HG02884 (cell line): ENCODE results near the gene ABCF2.
A peak's percentile ranks its signal among the peaks of the same experiment; 100 is the strongest.

Experiments used
- ATAC-seq: cut with Tn5 transposase; IDR thresholded peaks from one replicate; pipeline ENCODE4 v1.9.1; 2021; ENCODE audit warnings: mild to moderate bottlenecking, moderate library complexity; ENCODE audit not compliant: unreplicated experiment

The ABCF2 gene

DNA sequence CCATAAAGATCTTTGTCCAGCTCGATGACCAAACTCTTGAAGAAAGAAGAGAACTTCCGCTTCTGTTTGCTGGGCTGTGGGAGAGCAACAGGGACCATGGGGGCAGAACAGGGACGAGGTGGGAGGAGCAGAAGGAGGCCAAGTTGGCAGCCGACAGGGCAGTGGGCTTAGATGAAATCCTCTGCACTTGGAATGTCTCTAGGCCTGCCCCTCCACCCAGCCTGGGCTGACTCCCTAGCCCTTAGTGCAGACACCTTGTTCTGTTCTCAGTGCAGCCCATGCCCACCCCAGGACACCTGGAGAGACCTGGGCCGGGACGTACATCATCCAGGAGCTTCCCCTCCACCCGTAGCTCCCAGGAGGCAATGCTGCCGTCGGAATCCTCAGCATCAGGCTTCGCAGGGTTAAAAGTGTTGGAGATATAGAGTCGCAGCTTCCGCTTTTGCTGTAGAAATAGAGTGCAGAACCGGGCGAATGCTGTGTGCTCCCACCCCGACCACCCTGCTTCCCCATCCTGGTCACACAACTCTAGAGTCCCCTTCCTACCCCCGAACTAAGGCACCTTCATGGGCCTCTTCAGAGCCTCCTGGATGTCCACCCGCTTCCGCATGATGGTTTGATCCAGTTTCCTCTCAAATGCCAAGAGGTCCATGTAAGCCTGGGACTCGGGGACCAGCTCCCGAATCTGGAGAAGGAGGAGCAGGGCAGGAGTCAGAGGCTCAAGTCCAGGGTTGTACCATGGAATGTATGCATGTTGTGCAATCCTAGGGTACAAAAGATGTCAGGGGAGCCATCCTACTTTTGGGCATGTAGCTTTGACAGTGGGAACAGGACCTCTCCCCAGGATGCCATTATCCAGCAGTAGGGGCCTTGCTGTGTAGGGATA, 15.4 kb upstream of the ABCF2 start:
- no peak for ATAC-seq

DNA sequence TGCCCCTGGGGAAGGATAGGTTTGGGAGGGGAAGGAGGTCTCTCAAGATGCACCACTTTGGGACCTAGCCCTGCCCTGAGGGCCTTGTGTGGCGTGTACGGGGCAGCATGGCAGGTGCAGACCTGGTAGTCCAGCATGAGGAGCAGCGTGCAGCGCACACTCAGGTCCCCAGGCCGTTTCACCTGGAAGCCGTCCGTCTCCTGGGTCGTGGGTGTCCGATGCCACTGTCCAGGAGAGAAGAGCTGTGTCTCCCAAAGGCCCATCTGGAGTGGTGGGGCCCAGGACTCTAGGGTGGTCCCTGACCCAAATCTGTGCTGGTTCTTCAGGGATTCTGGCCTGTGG, 14.7 kb upstream of the ABCF2 start:
- no peak for ATAC-seq

DNA sequence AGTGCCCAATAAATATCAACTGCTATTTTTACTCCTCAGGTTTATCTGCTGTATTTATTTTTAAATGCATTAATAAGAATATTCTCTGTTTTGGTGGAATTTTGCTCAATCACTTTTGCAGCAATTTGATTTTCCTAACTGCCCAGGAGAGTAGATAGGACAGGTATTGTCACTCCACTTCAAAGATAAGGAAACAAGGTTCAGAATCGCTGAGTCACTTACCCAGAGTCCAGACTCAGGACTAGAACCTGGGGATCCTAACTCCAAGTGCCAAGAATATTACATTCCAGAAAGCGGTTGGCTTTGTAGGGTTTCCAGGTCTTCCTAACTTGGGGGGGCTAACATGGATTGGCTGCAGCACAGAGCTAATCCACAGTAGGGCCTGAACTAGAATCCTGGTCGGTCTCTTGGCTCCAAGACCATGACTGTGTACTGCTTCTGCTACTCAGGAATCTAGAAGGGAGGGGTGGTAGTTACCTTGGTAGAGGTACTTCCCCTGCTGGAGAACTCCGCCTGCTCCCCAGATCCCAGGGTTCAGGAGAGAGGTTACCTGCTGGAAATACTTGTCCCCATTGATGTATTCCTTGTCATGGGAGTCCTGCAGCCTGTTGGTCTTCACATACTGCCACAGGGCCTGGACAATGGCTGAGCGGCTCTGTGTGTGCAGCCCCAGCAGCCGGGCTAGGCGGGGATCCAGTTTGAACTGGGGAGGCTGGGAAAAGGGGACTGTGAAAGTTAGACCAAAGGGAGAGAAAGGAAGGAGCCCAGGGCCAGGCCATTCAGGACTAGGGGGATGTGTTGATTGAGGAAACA, 14.1 kb upstream of the ABCF2 start:
- no peak for ATAC-seq

DNA sequence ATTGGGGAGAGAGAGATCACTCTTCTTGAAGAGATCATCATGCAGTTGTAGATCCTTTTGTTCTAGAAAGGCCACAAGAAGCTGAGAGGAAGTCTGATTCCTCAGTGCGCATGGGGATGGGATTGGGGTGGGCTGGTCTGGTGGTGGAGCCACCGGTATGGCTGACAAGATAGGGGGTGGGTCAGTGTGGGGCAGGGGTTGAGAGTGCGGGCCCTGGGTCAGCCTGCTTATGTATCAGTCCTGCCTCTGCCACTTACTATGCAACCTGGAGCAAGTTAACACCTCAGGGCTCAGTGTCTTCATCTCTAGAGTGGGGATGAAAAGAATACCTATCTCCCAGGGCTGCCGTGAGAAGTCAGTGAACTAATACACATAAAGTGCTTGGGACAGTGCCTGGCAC, 13.5 kb upstream of the ABCF2 start:
- no peak for ATAC-seq

- ATAC-seq = no peak
Observed at GRCh38 chr7:151239837-151240459, 12.9 kb upstream of the ABCF2 start.

- ATAC-seq = no peak
Observed at GRCh38 chr7:151238924-151239836, 12.2 kb upstream of the ABCF2 start.

DNA sequence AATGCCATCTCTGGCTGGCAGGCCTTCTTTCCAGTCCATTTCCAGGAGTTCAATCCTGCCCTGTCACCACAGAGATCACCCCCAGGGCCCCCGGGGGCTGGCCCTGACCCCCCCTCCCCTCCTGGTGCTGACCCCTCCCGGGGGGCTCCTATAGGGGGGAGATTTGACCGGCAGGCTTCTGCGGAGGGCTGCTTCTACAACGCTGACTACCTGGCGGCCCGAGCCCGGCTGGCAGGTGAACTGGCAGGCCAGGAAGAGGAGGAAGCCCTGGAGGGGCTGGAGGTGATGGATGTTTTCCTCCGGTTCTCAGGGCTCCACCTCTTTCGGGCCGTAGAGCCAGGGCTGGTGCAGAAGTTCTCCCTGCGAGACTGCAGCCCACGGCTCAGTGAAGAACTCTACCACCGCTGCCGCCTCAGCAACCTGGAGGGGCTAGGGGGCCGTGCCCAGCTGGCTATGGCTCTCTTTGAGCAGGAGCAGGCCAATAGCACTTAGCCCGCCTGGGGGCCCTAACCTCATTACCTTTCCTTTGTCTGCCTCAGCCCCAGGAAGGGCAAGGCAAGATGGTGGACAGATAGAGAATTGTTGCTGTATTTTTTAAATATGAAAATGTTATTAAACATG, 11.3 kb upstream of the ABCF2 start:
- ATAC-seq = no peak

DNA sequence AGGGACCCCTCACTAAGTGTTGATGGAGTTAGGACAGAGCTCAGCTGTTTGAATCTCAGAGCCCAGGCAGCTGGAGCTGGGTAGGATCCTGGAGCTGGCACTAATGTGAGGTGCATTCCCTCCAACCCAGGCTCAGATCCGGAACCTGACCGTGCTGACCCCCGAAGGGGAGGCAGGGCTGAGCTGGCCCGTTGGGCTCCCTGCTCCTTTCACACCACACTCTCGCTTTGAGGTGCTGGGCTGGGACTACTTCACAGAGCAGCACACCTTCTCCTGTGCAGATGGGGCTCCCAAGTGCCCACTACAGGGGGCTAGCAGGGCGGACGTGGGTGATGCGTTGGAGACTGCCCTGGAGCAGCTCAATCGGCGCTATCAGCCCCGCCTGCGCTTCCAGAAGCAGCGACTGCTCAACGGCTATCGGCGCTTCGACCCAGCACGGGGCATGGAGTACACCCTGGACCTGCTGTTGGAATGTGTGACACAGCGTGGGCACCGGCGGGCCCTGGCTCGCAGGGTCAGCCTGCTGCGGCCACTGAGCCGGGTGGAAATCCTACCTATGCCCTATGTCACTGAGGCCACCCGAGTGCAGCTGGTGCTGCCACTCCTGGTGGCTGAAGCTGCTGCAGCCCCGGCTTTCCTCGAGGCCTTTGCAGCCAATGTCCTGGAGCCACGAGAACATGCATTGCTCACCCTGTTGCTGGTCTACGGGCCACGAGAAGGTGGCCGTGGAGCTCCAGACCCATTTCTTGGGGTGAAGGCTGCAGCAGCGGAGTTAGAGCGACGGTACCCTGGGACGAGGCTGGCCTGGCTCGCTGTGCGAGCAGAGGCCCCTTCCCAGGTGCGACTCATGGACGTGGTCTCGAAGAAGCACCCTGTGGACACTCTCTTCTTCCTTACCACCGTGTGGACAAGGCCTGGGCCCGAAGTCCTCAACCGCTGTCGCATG, 10.5 kb upstream of the ABCF2 start:
- no peak for ATAC-seq

GRCh38 chr7:151236406-151236805, 9.4 kb upstream of the ABCF2 start:
- ATAC-seq = no peak

DNA sequence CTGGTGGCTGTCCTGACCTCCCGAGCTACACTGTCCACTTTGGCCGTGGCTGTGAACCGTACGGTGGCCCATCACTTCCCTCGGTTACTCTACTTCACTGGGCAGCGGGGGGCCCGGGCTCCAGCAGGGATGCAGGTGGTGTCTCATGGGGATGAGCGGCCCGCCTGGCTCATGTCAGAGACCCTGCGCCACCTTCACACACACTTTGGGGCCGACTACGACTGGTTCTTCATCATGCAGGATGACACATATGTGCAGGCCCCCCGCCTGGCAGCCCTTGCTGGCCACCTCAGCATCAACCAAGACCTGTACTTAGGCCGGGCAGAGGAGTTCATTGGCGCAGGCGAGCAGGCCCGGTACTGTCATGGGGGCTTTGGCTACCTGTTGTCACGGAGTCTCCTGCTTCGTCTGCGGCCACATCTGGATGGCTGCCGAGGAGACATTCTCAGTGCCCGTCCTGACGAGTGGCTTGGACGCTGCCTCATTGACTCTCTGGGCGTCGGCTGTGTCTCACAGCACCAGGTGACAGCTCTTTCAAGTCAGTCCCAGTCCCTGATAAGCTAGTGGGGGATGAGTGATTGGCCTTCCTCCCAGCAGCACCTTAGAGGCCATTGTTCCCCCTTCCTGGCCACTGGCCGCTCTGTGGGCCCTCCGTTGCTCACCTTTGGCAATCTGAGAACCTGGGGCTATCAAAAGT, 8.2 kb upstream of the ABCF2 start:
- ATAC-seq = no peak

DNA sequence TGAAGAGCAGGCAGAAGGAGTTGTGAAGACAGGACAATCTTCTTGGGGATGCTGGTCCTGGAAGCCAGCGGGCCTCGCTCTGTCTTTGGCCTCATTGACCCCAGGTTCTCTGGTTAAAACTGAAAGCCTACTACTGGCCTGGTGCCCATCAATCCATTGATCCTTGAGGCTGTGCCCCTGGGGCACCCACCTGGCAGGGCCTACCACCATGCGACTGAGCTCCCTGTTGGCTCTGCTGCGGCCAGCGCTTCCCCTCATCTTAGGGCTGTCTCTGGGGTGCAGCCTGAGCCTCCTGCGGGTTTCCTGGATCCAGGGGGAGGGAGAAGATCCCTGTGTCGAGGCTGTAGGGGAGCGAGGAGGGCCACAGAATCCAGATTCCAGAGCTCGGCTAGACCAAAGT, 6.8 kb upstream of the ABCF2 start:
- no peak for ATAC-seq

- no peak for ATAC-seq
Observed at GRCh38 chr7:151232917-151233701, 6.1 kb upstream of the ABCF2 start.

GRCh38 chr7:151232091-151232916, 5.3 kb upstream of the ABCF2 start, which contains the start of gene CHPF2:
Gene CHPF2, plus strand, starts transcription at chr7:151232483. Its CDS starts 1,529 bp downstream, at chr7:151234012.
- ATAC-seq = peak; percentile 95

GRCh38 chr7:151231080-151231479, 4.1 kb upstream of the ABCF2 start:
- no peak for ATAC-seq

- no peak for ATAC-seq
Observed at GRCh38 chr7:151229249-151229648, 2.2 kb upstream of the ABCF2 start.

GRCh38 chr7:151228024-151228866, 1.2 kb upstream of the ABCF2 start:
- no peak for ATAC-seq
